GM21360 (cell line): ENCODE measurements around the gene RAD23A.
A peak's percentile ranks its signal among the peaks of the same experiment; 100 is the strongest.
"Not testable (repeated sequence)": the region's sequence is repeated elsewhere in the genome, so short reads cannot be mapped to it uniquely, and the experiment has no call there.

Experiments
- ATAC-seq: cut with Tn5 transposase; IDR thresholded peaks from one replicate; pipeline ENCODE4 v1.9.1; 2021; ENCODE audit warnings: mild to moderate bottlenecking, moderate library complexity; ENCODE audit not compliant: unreplicated experiment

RAD23A gene

DNA sequence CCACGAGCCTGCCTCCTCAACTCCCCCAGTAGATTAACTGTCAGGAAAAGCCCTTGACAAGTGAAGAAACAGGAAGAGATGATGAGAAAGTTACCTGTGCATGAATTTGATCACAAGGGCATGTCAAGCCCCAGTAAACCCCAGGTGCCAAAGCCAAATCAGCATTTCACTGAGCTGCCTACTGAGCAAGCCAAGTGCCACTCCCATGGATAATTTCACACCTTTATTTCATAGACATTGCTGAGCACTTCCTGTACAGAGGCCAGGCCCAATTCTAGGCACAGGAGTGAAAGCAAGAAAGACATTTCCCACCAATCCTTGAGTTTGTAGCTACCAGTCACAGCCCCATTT lies 8.9 kb downstream of the RAD23A start:
- no peak for ATAC-seq

DNA sequence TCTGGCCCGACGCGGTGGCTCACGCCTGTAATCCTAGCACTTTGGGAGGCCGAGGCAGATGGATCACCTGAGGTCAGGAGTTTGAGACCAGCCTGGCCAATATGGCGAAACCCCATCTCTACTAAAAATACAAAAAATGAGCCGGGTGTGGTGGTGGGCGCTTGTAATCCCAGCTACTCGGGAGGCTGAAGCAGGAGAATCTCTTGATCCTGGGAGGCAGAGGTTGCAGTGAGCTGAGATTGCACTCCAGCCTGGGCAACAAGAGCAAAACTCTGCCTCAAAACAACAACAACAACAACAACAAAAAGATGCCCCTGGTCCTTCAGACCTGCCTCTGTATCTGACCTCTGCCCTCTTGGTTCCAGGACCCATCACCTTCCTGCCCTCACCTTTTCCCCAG lies 9.9 kb downstream of the RAD23A start:
- ATAC-seq = not testable (repeated sequence)

DNA sequence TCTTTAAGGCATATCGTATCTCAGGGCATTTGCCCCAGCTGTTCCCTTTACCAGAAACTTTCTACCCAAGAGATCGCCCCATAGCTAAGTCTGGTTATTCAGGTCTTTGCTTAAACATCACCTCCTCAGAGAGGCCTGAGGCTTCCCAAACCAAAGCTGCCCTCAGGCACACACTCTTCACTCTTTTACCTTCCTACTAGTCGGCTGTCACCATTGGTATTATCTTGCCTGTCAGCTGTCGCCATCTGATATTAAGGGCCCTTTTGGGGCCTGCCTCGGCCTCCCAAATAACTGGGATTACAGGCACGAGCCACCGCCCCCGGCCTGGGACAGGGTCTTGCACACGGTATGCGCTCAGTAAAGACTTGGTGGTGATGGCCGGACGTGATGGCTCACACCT lies 10.3 kb downstream of the RAD23A start:
- no peak for ATAC-seq

DNA sequence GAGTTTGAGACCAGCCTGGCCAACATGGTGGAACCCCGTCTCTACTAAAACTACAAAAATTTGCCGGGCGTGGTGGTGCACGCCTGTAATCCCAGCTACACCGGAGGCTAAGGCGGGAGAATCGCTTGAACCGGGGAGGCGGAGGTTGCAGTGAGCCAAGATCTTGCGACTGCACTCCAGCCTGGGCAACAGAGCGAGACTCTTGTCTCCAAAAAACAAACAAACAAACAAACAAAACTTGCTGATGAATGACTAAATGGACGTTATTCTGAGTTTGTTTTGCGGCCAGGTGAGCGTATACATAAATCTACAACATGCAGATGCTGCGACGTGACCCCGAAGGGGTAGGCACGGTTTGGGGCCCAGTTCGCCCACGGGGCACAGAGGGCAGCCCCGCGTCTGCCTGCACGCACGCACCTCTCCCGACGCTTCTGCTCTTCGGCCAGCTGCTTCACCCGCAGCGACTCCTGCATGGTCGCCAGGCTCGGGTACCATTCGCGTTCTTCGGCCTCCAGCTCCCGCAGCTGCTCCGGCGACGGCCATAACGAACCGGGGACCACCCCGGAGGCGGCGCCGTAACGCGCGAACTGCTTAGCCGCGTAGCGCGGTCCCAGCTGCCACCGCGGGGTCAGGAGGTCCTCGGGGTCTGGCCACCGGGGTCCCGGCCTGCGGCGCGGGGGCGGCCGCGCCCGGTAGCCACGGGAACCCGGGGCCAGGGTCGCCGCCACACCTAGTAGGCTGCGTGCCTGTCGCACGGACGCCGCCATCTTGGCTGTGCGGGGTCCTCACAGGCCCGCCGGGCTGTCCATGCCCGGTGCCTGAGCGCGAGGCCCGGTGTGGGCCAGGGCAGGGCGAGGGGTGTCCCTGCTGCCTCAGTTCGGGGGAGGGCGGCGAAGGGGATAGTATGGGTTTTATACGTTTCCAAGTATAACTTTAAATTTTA lies 11.1 kb downstream of the RAD23A start, which contains the start of gene GADD45GIP1:
Gene GADD45GIP1, minus strand, starts transcription at position 778 of the 943 bp plus-strand sequence. Its CDS starts 11 bp downstream, at position 767.
- ATAC-seq = peak; percentile 50

DNA sequence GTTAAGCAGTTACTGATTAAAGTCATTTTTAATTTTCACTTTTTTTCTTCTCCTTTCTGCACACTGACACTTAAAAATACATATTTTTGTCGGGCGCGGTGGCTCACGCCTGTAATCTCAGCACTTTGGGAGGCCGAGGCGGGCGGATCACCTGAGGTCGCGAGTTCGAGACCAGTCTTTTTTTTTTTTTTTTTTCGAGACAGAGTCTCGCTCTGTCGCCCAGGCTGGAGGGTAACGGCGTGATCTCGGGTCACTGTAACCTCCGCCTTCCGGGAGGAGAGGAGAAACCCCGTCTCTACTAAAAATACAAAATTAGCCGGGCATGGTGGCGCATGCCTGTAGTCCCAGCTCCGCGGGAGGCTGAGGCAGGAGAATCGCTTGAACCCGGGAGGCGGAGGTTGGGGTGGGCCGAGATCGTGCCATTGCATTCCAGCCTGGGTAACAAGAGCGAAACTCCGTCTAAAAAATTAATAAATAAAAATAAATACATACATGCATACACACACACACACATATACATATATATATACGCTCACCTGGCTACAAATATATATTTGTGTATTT lies 11.8 kb downstream of the RAD23A start:
- not testable (repeated sequence) for ATAC-seq

DNA sequence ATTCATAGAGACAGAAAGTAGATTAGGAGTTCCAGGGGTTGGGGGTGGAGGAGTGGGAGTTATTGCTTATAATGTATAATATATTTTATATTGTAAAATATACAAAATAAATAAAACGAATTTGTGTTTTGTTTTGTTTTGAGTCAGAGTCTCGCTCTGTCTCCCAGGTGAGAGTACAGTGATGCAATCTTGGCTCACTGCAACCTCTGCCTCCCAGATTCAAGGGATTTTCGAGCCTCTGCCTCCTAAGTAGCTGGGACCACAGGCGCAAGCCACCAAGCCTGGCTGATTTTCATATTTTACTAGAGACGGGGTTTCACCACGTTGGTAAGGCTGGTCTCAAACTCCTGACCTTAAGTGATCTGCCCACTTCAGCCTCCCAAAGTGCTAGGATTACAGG lies 13.8 kb downstream of the RAD23A start:
- no peak for ATAC-seq

DNA sequence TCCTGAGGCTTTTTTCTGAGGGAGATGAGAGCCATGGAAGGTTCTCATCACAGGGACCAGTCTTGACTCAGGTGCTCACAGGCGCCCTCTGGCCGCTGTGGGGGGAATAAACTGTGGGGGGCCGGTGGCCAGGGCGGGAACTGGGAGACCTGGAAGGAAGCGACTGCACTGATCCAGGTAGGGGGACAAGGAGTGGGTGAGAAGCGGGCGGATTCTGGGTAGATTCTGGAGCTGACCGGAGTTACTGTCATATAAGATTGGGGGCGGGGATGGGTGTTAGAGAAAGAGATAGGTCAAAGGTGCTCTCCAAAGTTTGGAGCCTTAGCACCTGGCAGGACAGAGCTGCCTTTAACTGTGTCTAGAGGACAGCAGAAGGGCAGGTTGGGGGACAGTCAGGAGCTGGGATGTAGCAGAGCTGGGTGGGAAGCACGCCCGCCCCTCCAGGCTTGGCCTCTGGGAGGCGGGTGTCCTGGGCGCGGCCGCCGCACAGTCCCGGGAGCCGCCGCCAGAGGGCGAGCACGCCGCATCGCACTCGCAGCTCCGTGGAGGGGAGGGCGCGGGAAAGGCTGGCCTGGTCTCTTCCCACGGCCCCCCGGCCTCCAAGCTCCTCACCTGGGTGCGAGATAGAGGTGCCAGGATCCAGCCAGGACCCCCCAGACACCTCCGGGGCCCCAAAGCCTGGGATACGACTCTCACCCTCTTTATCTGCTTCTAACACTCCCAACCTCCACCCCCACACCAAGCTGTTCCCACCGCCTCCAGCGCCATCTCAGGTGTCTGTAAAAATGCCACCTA lies 19.6 kb downstream of the RAD23A start:
- peak; percentile 68 for ATAC-seq

DNA sequence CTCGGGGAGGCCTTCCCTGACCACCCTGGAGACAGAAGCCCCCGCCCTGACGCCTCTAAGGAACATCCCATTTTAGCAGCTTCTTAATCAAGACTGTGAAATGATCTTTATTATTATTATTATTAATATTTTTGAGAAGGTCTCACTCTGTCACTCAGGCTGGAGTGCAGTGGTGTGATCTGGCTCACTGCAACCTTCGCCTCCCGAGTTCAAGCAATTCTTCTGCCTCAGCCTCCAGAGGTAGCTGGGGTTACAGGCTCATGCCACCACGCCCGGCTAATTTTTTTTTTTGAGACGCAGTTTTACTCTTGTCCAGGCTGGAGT lies 20.1 kb downstream of the RAD23A start:
- ATAC-seq = no peak

DNA sequence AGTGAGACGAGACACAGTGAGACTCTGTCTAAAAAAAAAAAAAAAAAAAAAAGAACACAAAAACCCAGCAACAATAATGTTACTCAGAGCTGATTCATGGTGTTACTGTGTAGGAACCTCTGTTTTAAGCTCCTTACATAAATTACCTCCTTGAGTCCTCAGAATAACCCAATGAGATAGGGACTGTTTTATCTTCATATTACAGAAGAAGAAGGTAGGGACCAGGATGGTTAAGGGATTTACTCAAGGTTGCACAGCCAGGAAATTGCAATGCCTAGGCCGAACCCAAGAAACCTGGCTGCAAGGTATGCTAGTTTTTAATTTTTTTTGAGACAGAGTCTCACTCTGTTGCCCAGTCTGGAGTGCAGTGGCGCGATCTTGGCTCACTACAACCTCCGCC lies 22.2 kb downstream of the RAD23A start:
- ATAC-seq = no peak

DNA sequence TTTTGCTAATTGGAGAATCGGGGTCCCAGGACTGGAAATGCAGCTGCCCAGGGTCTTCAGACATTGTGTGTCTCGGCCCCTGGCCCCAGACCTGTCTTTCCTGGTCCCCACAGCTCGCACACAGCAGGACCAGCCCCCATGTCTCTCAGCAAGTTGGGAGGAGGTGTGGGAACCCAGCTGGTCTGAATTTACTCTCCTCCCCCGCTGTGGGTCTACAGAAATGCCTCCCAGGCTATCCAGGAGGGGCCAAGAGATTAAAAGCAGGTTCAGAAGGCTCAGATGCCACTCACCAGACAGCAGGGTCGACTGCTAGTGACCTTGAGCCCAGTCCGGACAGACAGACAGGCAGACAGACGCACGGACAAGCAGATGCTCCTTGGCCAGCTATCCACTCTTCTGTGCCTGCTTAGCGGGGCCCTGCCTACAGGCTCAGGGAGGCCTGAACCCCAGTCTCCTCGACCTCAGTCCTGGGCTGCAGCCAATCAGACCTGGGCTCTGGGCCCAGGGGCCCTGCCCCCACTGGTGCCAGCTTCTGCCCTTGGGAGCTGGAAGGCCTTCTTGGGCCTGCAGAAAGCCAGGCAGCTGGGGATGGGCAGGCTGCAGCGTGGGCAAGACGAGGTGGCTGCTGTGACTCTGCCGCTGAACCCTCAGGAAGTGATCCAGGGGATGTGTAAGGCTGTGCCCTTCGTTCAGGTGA lies 23.8 kb downstream of the RAD23A start, which contains the start of gene DAND5:
Gene DAND5, plus strand, starts transcription at position 285 of the 697 bp plus-strand sequence. Its CDS starts 85 bp downstream, at position 370.
- ATAC-seq = no peak

DNA sequence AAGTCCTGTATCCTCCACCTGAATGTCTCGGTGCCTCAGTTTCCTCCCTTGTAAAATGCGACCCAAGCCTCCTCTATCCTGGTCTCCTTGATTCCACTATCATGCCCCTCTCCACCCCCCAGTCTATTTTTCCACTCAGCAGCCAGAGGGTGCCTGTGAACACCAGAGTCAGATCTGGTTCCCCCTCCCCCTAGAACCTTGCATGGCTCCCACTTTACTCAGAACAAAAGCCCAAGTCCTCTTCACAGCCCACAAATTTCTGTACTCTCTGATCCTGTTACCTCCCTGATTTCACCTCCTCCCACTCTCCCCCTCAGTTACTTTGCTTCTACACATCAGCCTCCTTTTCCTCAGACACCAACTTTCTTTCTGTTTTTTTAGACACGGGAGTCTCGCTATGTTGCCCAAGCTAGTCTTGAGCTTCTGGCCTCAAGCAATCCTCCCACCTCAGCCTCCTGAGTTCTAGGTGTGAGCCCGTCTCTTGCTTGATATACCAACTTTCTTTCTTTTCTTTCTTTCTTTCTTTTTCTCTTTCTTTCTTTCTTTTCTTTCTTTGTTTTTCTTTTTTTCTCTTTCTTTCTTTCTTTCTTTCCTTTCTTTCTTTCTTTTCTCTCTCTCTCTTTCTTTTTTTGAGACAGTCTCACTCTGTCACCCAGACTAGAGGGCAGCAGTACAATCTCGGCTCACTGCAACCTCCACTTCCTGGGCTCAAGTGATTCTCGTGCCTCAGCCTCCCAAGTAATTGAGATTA lies 24.6 kb downstream of the RAD23A start:
- no peak for ATAC-seq

DNA sequence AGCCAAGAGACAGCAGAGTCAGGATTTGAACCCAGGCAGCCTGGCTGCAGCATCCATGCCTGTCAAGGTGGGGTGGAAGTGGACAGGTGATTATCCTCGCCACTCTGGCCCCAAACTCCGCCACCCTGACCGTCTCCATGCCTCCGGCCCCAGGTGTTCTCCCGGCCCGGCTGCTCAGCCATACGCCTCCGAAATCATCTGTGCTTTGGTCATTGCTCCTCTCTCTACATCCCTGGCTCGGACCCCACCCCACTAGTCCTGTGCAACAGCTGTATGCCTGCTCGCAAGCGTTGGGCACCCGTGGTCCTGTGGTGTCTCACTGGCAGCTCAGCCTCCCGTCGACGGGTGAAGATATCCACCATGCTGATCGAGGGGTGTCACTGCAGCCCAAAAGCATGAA lies 27.6 kb downstream of the RAD23A start:
- ATAC-seq = no peak

DNA sequence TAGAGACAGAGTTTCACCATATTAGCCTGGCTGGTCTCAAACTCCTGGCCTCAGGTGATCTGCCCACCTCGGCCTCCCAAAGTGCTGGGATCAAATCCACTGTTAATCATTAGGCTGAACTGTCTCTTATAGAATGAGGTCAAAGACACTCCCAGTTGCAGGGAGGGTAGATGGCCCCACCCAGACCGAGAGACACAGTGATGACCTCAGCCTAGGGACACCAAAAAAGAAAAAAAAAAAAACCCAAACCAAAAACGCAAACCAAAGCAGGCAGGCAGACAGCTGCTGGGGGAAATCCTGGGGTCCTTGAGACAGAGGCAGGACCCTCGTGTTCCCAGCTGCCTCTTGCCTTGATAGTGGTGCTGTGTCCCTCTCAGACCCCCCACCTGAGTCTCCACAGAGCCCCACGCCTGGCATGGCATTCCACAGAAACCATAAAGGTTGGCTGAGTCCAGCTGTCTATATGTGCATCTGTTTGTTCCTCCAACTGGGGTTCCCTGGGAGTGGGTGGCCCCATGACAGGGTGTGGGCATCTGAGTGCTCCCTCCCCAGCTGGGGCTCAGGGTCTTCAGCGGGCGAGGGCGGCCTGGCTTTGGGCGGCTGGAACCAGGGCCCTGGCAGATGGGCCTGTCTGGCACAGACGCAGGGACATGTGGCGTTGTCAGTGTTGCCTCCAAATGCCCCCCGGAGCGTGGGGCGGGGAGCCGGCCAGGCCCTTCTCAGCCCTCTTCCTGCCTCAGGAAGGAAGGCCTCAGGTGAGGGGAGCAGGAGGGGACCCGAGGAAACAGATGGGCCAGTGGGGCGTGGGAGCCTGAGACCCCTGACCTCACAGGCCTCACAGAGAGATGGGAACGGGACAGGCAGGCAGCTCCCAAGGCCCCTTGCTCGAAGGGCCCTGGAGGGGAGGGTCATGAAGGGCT lies 28.9 kb downstream of the RAD23A start:
- ATAC-seq = no peak

DNA sequence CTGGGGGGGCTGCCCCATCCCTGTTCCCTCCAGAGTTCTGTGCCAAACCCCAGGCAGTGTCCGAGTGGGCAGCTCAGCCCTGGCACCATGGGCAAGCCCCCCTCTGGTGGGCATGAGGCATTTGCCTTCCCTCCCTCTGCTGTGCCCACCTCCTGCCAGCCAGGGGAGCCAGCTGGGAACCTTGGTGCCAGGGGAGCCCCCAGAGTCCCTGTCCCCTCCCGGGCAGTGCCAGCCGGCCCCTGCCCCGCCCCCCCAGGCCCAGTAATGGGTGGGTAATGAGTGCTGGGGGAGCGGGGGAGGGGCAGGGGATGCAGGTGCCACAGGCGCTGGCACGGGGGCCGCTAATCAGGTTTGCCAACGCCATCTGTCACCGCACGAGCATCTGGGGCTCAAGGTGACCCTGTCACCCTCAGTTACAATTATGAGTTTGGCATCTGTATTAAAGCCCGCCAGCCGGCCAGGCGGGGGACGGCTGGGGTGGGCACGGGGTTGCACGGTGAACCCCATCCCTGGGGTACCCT lies 29.6 kb downstream of the RAD23A start:
- ATAC-seq = no peak

DNA sequence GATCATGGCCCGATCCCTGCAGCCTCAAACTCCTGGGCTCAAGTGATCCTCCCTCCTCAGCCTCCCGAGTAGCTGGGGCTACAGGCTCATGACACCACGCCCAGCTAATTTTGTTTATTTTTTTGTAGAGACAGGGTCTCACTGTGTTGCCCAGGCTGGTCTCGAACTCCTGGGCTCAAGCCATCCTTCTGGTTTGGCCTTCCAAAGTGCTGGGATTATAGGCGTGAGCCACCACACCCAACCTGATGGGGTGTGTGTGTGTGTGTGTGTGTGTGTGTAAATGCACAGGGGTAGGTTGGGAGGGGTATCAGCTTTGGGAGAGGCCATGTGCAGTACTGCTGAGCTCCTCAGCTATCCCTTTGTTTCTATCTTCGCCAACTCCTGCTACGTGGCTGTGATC lies 30.4 kb downstream of the RAD23A start:
- not testable (repeated sequence) for ATAC-seq

DNA sequence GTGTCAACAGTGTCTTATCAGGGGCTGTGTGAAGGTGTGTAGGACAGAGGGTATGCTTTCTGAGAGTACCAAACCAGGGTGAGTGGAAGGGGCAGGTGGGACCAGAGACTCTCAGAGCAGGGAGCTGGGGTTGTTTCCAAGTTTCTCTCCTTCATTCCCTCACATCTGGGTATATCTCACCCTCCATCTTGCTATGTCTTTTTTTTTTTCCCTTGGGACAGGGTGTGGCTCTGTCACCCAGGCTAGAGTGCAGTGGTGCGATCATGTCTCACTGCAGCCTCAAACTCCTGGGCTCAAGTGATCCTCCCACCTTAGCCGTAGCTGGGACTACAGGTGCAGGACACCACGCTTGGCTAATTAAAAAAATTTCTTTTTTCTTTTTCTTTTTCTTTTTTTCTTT lies 34.3 kb downstream of the RAD23A start:
- ATAC-seq = no peak

DNA sequence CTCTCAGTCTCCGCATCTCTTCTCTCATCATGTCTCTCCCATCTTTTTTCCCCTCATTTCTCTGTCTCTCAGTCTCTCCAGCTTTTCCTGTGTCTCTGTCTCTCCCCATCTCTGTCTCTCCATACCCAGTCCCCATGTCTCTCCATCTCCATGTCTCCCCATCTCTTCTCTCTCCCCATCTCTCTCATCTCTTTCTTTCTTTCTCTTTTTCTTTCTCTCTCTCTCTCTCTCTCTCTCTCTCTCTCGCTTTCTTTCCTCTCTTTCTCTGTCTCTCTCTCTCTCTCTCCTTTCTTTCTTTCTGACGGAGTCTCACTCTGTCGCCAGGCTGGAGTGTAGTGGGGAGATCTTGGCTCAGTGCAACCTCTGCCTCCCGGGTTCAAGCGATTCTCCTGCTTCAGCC lies 37.0 kb downstream of the RAD23A start:
- no peak for ATAC-seq

DNA sequence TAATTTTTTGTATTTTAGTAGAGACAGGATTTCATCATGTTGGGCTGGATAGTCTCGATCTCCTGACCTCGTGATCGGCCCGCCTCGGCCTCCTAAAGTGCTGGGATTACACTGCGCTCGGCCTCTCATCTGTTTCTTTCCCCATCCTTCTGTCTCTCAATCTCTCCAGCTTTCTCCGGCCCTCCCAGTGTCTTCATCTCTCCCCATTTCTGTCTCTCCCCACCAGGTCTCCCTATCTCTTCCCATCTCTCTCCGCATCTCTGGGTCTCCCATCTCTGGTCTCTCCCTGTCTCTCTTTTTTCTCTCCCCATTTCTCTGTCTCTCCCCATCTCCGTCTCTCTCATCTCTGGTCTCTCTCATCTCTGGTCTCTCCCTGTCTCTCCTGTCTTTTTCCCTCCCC lies 37.4 kb downstream of the RAD23A start:
- ATAC-seq = no peak

DNA sequence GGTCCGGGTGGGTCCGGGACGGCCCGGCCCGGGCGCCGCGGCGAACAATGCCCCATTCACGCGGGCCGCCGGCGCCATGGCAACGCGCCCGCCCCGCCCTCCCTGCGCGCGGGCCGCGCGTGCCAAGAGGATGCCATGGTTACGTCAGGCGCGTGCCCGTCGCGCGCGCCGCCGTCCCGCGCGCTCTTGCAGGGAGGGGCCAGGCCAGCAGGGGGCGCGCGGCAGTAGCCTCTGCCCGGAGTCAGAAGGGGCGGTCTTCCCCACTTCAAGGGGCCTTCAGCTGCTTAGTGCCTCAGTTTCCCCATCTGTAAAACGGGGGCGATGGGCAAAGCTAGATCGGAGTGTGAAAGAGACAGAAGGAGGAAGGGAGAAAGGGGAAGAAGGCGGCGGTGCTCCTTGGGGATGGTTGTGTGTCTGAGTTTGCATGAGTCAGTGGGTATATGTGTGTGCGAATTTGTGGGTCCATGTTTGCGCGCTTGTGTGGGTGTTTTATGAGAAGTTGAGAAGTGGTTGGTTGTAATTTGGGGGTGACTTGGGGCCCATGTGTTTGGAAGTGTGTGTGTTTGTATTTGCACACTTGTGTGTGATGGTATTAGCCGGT lies 38.0 kb downstream of the RAD23A start:
- ATAC-seq = no peak
